SK-N-SH (cell line): ENCODE measurements around the gene YAP1. TPM values are rescaled to one million over a fixed set of nuclear protein-coding genes. Genes with fewer than 3 reads are reported as not detected.

Experiments used
- CTCF ChIA-PET: fragments of 300-600, 350-600 bp; formaldehyde crosslinking; extraction: SDS; loops from one replicate; lab custom pipeline; 2021; lab: Yijun Ruan, JAX
- POLR2A ChIA-PET: fragments of 350-600 bp; sonication (Branson Sonifier 250); formaldehyde crosslinking; extraction: SDS; loops from one replicate; lab custom pipeline; 2020; ENCODE audit warnings: antibody characterized with exemption, inconsistent platforms; lab: Yijun Ruan, JAX
- DNase-seq: peaks from one replicate; pipeline ENCODE4 v3.0.0; 2012
- H2AFZ ChIP-seq: fragments of 200-600 bp; sonication (generic); 2 replicates; pipeline ENCODE4 v1.8.1; 2016; ENCODE audit warnings: antibody characterized with exemption, mild to moderate bottlenecking, low read depth
- H3F3A ChIP-seq: fragments of 200-600 bp; sonication (generic); replicated peaks from 2 replicates; pipeline ENCODE3; 2016; ENCODE audit warnings: antibody characterized with exemption, mild to moderate bottlenecking; ENCODE audit not compliant: insufficient read depth
- H3K27ac ChIP-seq, 2 experiments: fragments of 200-500 bp in 1 of 2; fragments of 200-600 bp in 1 of 2; sonication (Bioruptor generic) in 1 of 2; sonication (generic), shearing (Covaris generic) in 1 of 2; 2 replicates each; pipeline versions ENCODE4 v1.5.1 to v1.6.1; 2014 to 2016; ENCODE audit warnings: low read depth in 2 of 2, inconsistent platforms in 1 of 2, low read length in 1 of 2, mild to moderate bottlenecking in 1 of 2, mixed read lengths in 1 of 2
- H3K27me3 ChIP-seq: fragments of 200-600 bp; sonication (generic), shearing (Covaris generic); 2 replicates; pipeline ENCODE4 v1.6.1; 2016; ENCODE audit warnings: mixed run types; ENCODE audit not compliant: insufficient read depth
- H3K36me3 ChIP-seq, 2 experiments: fragments of 200-500 bp in 1 of 2; fragments of 200-600 bp in 1 of 2; sonication (Bioruptor generic) in 1 of 2; sonication (generic) in 1 of 2; replicated peaks in 1 of 2; 2 replicates each; pipeline versions ENCODE3 to v1.5.1; 2014 to 2016; ENCODE audit warnings: low read length in 1 of 2, mild to moderate bottlenecking in 1 of 2; ENCODE audit not compliant: insufficient read depth in 2 of 2, control insufficient read depth in 1 of 2
- H3K4me1 ChIP-seq, 2 experiments: fragments of 200-500 bp in 1 of 2; fragments of 200-600 bp in 1 of 2; sonication (Bioruptor generic) in 1 of 2; sonication (generic), shearing (Covaris generic) in 1 of 2; 2 replicates each; pipeline versions ENCODE4 v1.5.1 to v1.6.1; 2014 to 2016; ENCODE audit warnings: low read depth in 1 of 2, low read length in 1 of 2, mixed run types in 1 of 2; ENCODE audit not compliant: insufficient read depth in 2 of 2, control insufficient read depth in 1 of 2
- H3K4me2 ChIP-seq: fragments of 200-600 bp; sonication (generic), shearing (Covaris generic); 2 replicates; pipeline ENCODE4 v1.6.1; 2017; ENCODE audit warnings: mixed run types
- H3K4me3 ChIP-seq, 2 experiments: fragments of 200-500 bp in 1 of 2; fragments of 200-600 bp in 1 of 2; sonication (Bioruptor generic) in 1 of 2; sonication (generic), shearing (Covaris generic) in 1 of 2; 2 replicates each; pipeline versions ENCODE4 v1.5.1 to v1.8.1; 2014 to 2016; ENCODE audit warnings: low read depth in 2 of 2, inconsistent platforms in 1 of 2, low read length in 1 of 2, mild to moderate bottlenecking in 1 of 2, mixed read lengths in 1 of 2, moderate library complexity in 1 of 2
- H3K79me2 ChIP-seq: fragments of 200-600 bp; sonication (generic); 2 replicates; pipeline ENCODE4 v1.8.1; 2017; ENCODE audit warnings: mild to moderate bottlenecking; ENCODE audit not compliant: insufficient read depth
- H3K9ac ChIP-seq: fragments of 200-600 bp; sonication (generic); 2 replicates; pipeline ENCODE4 v1.6.1; 2017; ENCODE audit warnings: mixed run types
- H3K9me2 ChIP-seq: fragments of 200-600 bp; sonication (generic); 2 replicates; pipeline ENCODE4 v1.6.1; 2017; ENCODE audit warnings: mixed run types
- H3K9me3 ChIP-seq: fragments of 200-600 bp; sonication (generic); 2 replicates; pipeline ENCODE4 v1.6.1; 2017; ENCODE audit warnings: mixed run types, mild to moderate bottlenecking, moderate library complexity
- H4K20me1 ChIP-seq: fragments of 200-600 bp; sonication (generic); 2 replicates; pipeline ENCODE4 v1.6.1; 2017; ENCODE audit warnings: mild to moderate bottlenecking, mixed run types; ENCODE audit not compliant: insufficient read depth
- CHD2 ChIP-seq: fragments of 150-350 bp; IDR thresholded peaks from 2 replicates; pipeline ENCODE4 v1.6.1; 2018; ENCODE audit warnings: low read length; ENCODE audit not compliant: partially characterized antibody
- ELF1 ChIP-seq: IDR thresholded peaks from 2 replicates; pipeline ENCODE4 v1.4.0; 2012
- EP300 ChIP-seq, 2 experiments: IDR thresholded peaks; 2 replicates each; pipeline versions ENCODE4 v1.4.0 to v1.6.1; 2012; ENCODE audit warnings: borderline replicate concordance in 1 of 2, low read depth in 1 of 2, low read length in 1 of 2
- EZH2phosphoT487 ChIP-seq: fragments of 200-600 bp; sonication (generic); IDR thresholded peaks from 2 replicates; pipeline ENCODE4 v1.6.1; 2017; ENCODE audit warnings: low read depth, mixed run types, mild to moderate bottlenecking, antibody characterized with exemption, moderate library complexity, borderline replicate concordance
- FOXJ3 ChIP-seq: sonication (generic); formaldehyde crosslinking; IDR thresholded peaks from 2 replicates; pipeline ENCODE4 v1.5.1; 2020; ENCODE audit warnings: mild to moderate bottlenecking, missing genetic modification reagents
- FOXM1 ChIP-seq: IDR thresholded peaks from 2 replicates; pipeline ENCODE4 v1.4.0; 2012; ENCODE audit warnings: low read depth, mild to moderate bottlenecking
- GABPA ChIP-seq: IDR thresholded peaks from 2 replicates; pipeline ENCODE4 v1.4.0; 2012; ENCODE audit warnings: low read depth, mild to moderate bottlenecking
- MEF2A ChIP-seq: IDR thresholded peaks from 2 replicates; pipeline ENCODE4 v1.4.0; 2012; ENCODE audit warnings: low read depth, borderline replicate concordance
- POLR2AphosphoS5 ChIP-seq: IDR thresholded peaks from 2 replicates; pipeline ENCODE4 v1.6.1; 2012; ENCODE audit warnings: low read depth, low read length
- RAD21 ChIP-seq: IDR thresholded peaks from 2 replicates; pipeline ENCODE4 v1.6.1; 2012; ENCODE audit warnings: mild to moderate bottlenecking, low read length
- SMC3 ChIP-seq: IDR thresholded peaks from 2 replicates; pipeline ENCODE4 v1.6.1; 2012; ENCODE audit warnings: low read depth, low read length, improper control_type of control experiment
- TAF1 ChIP-seq: IDR thresholded peaks from 2 replicates; pipeline ENCODE4 v1.6.1; 2012; ENCODE audit warnings: low read depth, mild to moderate bottlenecking, low read length, moderate library complexity, borderline replicate concordance
- ZBTB33 ChIP-seq: IDR thresholded peaks from 2 replicates; pipeline ENCODE4 v1.4.0; 2012; ENCODE audit warnings: low read depth, borderline replicate concordance
- polyA plus RNA-seq, 3 experiments: library from polyadenylated mRNA; depleted of rRNA; stranded (reverse); fragments of >200 nt; gene quantifications; 2 replicates each; pipeline ENCODE4 v1.2.3, GENCODE V29; 2012
- TF ChIP-seq, protein P1 (sequence below): fragments of 150-350 bp; IDR thresholded peaks from 2 replicates; pipeline ENCODE4 v1.6.1; 2017; ENCODE audit warnings: antibody characterized with exemption, low read length, low read depth, borderline replicate concordance
- TF ChIP-seq, protein P2 (sequence below): fragments of 200-600 bp; sonication (generic); IDR thresholded peaks from 2 replicates; pipeline ENCODE4 v1.6.1; 2017; ENCODE audit warnings: antibody characterized with exemption, mild to moderate bottlenecking, moderate library complexity
- TF ChIP-seq, protein P3 (sequence below): IDR thresholded peaks from 2 replicates; pipeline ENCODE4 v1.6.1; 2012; ENCODE audit warnings: mild to moderate bottlenecking, low read depth, low read length, moderate library complexity
- TF ChIP-seq, protein P4 (sequence below): IDR thresholded peaks from 2 replicates; pipeline ENCODE4 v1.4.0; 2012; ENCODE audit warnings: low read depth, borderline replicate concordance

YAP1 gene
- polyA plus RNA-seq, 1 of the 3 experiments (the other 2 are of a cell fraction): 53.2 TPM

DNA sequence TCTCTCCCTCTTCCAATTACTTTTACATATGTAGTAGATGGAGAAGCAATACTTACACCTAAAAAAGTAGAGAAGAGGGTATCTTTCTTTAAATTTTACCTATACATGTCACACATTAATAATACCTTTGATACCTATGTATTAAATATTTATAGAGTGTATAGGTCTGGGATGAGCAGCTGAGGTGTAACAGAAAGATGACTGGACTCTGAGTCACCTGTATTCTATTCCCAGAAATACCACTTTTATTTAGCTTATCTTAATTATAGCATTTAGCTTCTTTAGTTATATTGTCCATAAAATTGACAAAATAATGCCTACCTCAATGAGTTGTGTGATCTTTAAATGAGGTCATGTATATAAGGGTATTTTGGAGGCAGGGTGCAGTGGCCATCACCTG, 30.6 kb upstream of the YAP1 start:
- Histone ChIP-seq H3K9me2 (no peaks in the 10 kb centered on the region), H3K4me3 (no peak overlapping the region), H3K9me3 (no peaks in the 10 kb centered on the region), H3K27ac (no peak overlapping the region), H4K20me1 (no peaks in the 10 kb centered on the region), H3F3A (peaks cover 4% of the 10 kb centered on the region), H3K27me3 (no peaks in the 10 kb centered on the region), H3K9ac (no peak overlapping the region), H2AFZ (no peak overlapping the region), H3K4me2 (no peak overlapping the region), H3K36me3 (no peaks in the 10 kb centered on the region), H3K4me1 (no peaks in the 10 kb centered on the region), H3K79me2 (no peaks in the 10 kb centered on the region)
- DNase-seq: no peak
- no peak for TF ChIP-seq CHD2
- no peak for TF ChIP-seq POLR2AphosphoS5
- no peak for TF ChIP-seq FOXM1
- TF ChIP-seq EP300 (IDR thresholded peaks at IDR 0.05; ENCODE audit: borderline replicate concordance in 1 of 2, low read depth in 1 of 2, low read length in 1 of 2): no peak
- no peak for TF ChIP-seq ZBTB33
- TF ChIP-seq RAD21: no peak
- no peak for TF ChIP-seq MEF2A
- no peak for TF ChIP-seq TAF1
- no peak for TF ChIP-seq ELF1
- no peak for TF ChIP-seq GABPA
- no peak for TF ChIP-seq FOXJ3 (CRISPR knock-in tag)
- TF ChIP-seq, protein P1, sequence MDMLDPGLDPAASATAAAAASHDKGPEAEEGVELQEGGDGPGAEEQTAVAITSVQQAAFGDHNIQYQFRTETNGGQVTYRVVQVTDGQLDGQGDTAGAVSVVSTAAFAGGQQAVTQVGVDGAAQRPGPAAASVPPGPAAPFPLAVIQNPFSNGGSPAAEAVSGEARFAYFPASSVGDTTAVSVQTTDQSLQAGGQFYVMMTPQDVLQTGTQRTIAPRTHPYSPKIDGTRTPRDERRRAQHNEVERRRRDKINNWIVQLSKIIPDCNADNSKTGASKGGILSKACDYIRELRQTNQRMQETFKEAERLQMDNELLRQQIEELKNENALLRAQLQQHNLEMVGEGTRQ: no peak
- TF ChIP-seq, protein P2, sequence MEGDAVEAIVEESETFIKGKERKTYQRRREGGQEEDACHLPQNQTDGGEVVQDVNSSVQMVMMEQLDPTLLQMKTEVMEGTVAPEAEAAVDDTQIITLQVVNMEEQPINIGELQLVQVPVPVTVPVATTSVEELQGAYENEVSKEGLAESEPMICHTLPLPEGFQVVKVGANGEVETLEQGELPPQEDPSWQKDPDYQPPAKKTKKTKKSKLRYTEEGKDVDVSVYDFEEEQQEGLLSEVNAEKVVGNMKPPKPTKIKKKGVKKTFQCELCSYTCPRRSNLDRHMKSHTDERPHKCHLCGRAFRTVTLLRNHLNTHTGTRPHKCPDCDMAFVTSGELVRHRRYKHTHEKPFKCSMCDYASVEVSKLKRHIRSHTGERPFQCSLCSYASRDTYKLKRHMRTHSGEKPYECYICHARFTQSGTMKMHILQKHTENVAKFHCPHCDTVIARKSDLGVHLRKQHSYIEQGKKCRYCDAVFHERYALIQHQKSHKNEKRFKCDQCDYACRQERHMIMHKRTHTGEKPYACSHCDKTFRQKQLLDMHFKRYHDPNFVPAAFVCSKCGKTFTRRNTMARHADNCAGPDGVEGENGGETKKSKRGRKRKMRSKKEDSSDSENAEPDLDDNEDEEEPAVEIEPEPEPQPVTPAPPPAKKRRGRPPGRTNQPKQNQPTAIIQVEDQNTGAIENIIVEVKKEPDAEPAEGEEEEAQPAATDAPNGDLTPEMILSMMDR: no peak
- TF ChIP-seq, protein P3, sequence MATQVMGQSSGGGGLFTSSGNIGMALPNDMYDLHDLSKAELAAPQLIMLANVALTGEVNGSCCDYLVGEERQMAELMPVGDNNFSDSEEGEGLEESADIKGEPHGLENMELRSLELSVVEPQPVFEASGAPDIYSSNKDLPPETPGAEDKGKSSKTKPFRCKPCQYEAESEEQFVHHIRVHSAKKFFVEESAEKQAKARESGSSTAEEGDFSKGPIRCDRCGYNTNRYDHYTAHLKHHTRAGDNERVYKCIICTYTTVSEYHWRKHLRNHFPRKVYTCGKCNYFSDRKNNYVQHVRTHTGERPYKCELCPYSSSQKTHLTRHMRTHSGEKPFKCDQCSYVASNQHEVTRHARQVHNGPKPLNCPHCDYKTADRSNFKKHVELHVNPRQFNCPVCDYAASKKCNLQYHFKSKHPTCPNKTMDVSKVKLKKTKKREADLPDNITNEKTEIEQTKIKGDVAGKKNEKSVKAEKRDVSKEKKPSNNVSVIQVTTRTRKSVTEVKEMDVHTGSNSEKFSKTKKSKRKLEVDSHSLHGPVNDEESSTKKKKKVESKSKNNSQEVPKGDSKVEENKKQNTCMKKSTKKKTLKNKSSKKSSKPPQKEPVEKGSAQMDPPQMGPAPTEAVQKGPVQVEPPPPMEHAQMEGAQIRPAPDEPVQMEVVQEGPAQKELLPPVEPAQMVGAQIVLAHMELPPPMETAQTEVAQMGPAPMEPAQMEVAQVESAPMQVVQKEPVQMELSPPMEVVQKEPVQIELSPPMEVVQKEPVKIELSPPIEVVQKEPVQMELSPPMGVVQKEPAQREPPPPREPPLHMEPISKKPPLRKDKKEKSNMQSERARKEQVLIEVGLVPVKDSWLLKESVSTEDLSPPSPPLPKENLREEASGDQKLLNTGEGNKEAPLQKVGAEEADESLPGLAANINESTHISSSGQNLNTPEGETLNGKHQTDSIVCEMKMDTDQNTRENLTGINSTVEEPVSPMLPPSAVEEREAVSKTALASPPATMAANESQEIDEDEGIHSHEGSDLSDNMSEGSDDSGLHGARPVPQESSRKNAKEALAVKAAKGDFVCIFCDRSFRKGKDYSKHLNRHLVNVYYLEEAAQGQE: no peak
- TF ChIP-seq, protein P4, sequence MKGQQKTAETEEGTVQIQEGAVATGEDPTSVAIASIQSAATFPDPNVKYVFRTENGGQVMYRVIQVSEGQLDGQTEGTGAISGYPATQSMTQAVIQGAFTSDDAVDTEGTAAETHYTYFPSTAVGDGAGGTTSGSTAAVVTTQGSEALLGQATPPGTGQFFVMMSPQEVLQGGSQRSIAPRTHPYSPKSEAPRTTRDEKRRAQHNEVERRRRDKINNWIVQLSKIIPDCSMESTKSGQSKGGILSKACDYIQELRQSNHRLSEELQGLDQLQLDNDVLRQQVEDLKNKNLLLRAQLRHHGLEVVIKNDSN: no peak
- TF ChIP-seq SMC3: no peak
- no peak for TF ChIP-seq EZH2phosphoT487
- POLR2A ChIA-PET: no interaction called here
- CTCF ChIA-PET: interaction anchor here (0.7 kb wide), 1 partner anchor 19 kb away, joined by 3 read pairs; no protein-coding TSS in a partner anchor
